ENCODE data around the gene ZBTB42.
A peak's percentile ranks its signal among the peaks of the same experiment; 100 is the strongest.

The ZBTB42 gene

GRCh38 chr14:104783484-104784217, 17.2 kb upstream of the ZBTB42 start:
- DNase-seq: no peak

- DNase-seq: no peak
These were observed 16.7 kb upstream of the ZBTB42 start for GRCh38 chr14:104784218-104784568.

GRCh38 chr14:104784846-104785707, 15.8 kb upstream of the ZBTB42 start:
- DNase-seq: no peak

- DNase-seq: no peak
These were observed 15.2 kb upstream of the ZBTB42 start for GRCh38 chr14:104785708-104786080.

GRCh38 chr14:104786091-104786586, 14.8 kb upstream of the ZBTB42 start:
- DNase-seq: no peak

GRCh38 chr14:104786726-104787675, 13.9 kb upstream of the ZBTB42 start:
- no peak for DNase-seq

GRCh38 chr14:104787736-104788135, 13.2 kb upstream of the ZBTB42 start:
- no peak for DNase-seq

GRCh38 chr14:104788161-104788818, 12.6 kb upstream of the ZBTB42 start:
- DNase-seq: no peak

GRCh38 chr14:104788873-104789663, 11.8 kb upstream of the ZBTB42 start:
- DNase-seq: no peak

GRCh38 chr14:104789752-104790743, 10.9 kb upstream of the ZBTB42 start:
- no peak for DNase-seq

GRCh38 chr14:104791425-104791824, 9.5 kb upstream of the ZBTB42 start:
- no peak for DNase-seq

- DNase-seq: no peak
These were observed 8.6 kb upstream of the ZBTB42 start for GRCh38 chr14:104792101-104792884.

- no peak for DNase-seq
These were observed 7.8 kb upstream of the ZBTB42 start for GRCh38 chr14:104792945-104793702.

- no peak for DNase-seq
These were observed 7.3 kb upstream of the ZBTB42 start for GRCh38 chr14:104793703-104793959.

GRCh38 chr14:104794099-104794498, 6.8 kb upstream of the ZBTB42 start:
- DNase-seq: peak; percentile 56 to 69

- DNase-seq: no peak
These were observed 6.3 kb upstream of the ZBTB42 start for GRCh38 chr14:104794631-104794992.

- peak in 1 of 2 experiments; percentile 37 for DNase-seq
These were observed 5.7 kb upstream of the ZBTB42 start, which contains the start of gene AKT1 for GRCh38 chr14:104794993-104795780. Gene AKT1 (minus strand): TSS chr14:104795748. CDS start chr14:104792643, 3,105 bp downstream.

Measured in activated CD4-positive, alpha-beta T cell treated with anti-CD3 and anti-CD28 coated beads, Interleukin-2, amount 50 U/mL, for 48 hours (primary cell).